Hepatocyte (in vitro differentiated cells): ENCODE results near the gene ITGA1.

ENCODE experiments used
- CTCF ChIP-seq: fragments of 200-600 bp; sonication (generic); IDR thresholded peaks from 2 replicates; pipeline ENCODE4 v1.5.1; 2016; ENCODE audit warnings: antibody characterized with exemption, mild to moderate bottlenecking; ENCODE audit not compliant: poor library complexity
- EZH2 ChIP-seq: fragments of 200-600 bp; sonication (generic); IDR thresholded peaks from 2 replicates; pipeline ENCODE4 v1.6.1; 2016; ENCODE audit warnings: antibody characterized with exemption, mild to moderate bottlenecking, borderline replicate concordance
- EZH2phosphoT487 ChIP-seq: fragments of 200-600 bp; sonication (generic); IDR thresholded peaks from one replicate; pipeline ENCODE4 v1.6.1; 2018; ENCODE audit warnings: antibody characterized with exemption, mild to moderate bottlenecking, low read depth, moderate library complexity; ENCODE audit not compliant: unreplicated experiment, severe bottlenecking

- TF ChIP-seq EZH2phosphoT487 (no peak), CTCF (no peak), EZH2 (no peak)
Observed at GRCh38 chr5:52774005-52774410, 13.7 kb upstream of the ITGA1 start.
